ENCODE data around the gene DZIP1. TPM values are rescaled to one million over a fixed set of nuclear protein-coding genes. Genes with fewer than 3 reads are reported as not detected.
"Not testable (repeated sequence)": the region's sequence is repeated elsewhere in the genome, so short reads cannot be mapped to it uniquely, and the experiment has no call there.

The DZIP1 gene
- 32.1 TPM for total RNA-seq
- 10 to 100 TPM; 23.3 to 40.6 (median 29.5) TPM for polyA plus RNA-seq (ENCODE audit: insufficient read depth in 1 of 8, insufficient read length in 8 of 8, low replicate concordance in 1 of 8)
- long read RNA-seq, donor 1: 0 reads
- long read RNA-seq, donor 2: 0 reads
- long read RNA-seq, donor 3, partial matches to known transcripts: 15 of 15 reads
- long read RNA-seq, donor 3, other reads (novel, unspliced or antisense): 0 of 15 reads
- long read RNA-seq, donor 4, partial matches to known transcripts: 20 of 20 reads
- long read RNA-seq, donor 4, other reads (novel, unspliced or antisense): 0 of 20 reads
- long read RNA-seq, donor 5, partial matches to known transcripts: 6 of 10 reads
- long read RNA-seq, donor 5, other reads (novel, unspliced or antisense): 0 of 10 reads
- long read RNA-seq, donor 6, partial matches to known transcripts: 42 of 73 reads
- long read RNA-seq, donor 6, other reads (novel, unspliced or antisense): 30 of 73 reads
- long read RNA-seq, donor 7, partial matches to known transcripts: 30 of 31 reads
- long read RNA-seq, donor 7, other reads (novel, unspliced or antisense): 0 of 31 reads
- long read RNA-seq, donor 8: 0 reads
- long read RNA-seq, donor 9, full-length matches to known transcripts: 2 of 29 reads
- long read RNA-seq, donor 9, partial matches to known transcripts: 27 of 29 reads
- long read RNA-seq, donor 9, other reads (novel, unspliced or antisense): 0 of 29 reads
- long read RNA-seq, donor 10, full-length matches to known transcripts: 2 of 50 reads
- long read RNA-seq, donor 10, partial matches to known transcripts: 48 of 50 reads
- long read RNA-seq, donor 10, other reads (novel, unspliced or antisense): 0 of 50 reads
- long read RNA-seq, donor 11, partial matches to known transcripts: 17 of 18 reads
- long read RNA-seq, donor 11, other reads (novel, unspliced or antisense): 0 of 18 reads

GRCh38 chr13:95644601-95645052, at the start of gene DZIP1:
Gene DZIP1 (minus strand): TSS chr13:95644706. CDS start chr13:95642029, 2,677 bp downstream.
- Histone ChIP-seq H3K36me3 (ENCODE audit: control insufficient read depth, insufficient read depth, low read length) (peaks cover 8% of the 10 kb centered on the region), H3K9me3 (replicated peaks; ENCODE audit: control insufficient read depth, low read depth, low read length) (no peaks in the 10 kb centered on the region), H3K27ac (ENCODE audit: low read length) (peak within 1 kb of the TSS; percentile 89), H3K4me3 (ENCODE audit: low read length) (peak within 1 kb of the TSS; percentile 66), H3K4me1 (ENCODE audit: control insufficient read depth, insufficient read depth, low read length) (peaks cover 18% of the 10 kb centered on the region), H3K27me3 (ENCODE audit: control insufficient read depth, insufficient read depth, low read length) (peaks cover 7% of the 10 kb centered on the region)
- 0% methylated on average over 22 of the region's 30 CpGs for WGBS (ENCODE audit: insufficient coverage)
- peak; percentile 95 for DNase-seq

DNA sequence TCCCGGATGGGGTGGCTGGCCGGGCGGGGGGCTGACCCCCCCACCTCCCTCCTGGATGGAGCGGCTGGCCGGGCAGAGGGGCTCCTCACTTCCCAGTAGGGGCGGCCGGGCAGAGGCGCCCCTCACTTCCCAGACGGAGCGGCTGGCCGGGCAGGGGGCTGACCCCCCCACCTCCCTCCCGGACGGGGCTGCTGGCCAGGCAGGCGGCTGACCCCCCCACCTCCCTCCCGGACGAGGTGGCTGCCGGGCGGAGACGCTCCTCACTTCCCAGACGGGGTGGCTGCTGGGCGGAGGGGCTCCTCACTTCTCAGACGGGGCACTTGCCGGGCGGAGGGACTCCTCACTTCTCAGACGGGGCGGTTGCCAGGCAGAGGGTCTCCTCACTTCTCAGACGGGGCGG, 46.5 kb upstream of the DZIP1 start:
- not testable (repeated sequence) for H3K27ac ChIP-seq (ENCODE audit: low read length); H3K36me3 ChIP-seq (ENCODE audit: control insufficient read depth, insufficient read depth, low read length); H3K4me3 ChIP-seq (ENCODE audit: low read length); H3K4me1 ChIP-seq (ENCODE audit: control insufficient read depth, insufficient read depth, low read length); DNase-seq; H3K27me3 ChIP-seq (ENCODE audit: control insufficient read depth, insufficient read depth, low read length)
- H3K9me3 ChIP-seq (replicated peaks; ENCODE audit: control insufficient read depth, low read depth, low read length): peaks cover 18% of the 10 kb centered on the region
- 100% methylated on average over 9 of the region's 28 CpGs for WGBS (ENCODE audit: insufficient coverage)

DNA sequence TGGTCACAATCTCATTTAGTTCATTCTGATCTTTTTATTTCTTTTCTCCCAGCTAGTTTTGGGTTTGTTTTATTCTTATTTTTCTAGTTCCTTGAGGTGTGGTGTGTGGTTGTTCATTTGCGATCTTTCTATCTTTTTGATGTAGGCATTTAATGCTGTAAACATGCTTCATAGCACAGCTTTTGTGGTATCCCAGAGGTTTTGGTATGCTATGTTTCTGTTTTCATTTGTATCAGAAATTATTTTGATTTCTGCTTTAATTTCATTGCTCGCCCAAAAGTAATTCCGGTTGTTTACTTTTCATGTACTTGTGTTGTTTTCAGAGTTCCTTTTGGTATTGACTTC, 45.0 kb upstream of the DZIP1 start:
- Histone ChIP-seq H3K27ac (ENCODE audit: low read length) (no peak overlapping the region), H3K4me3 (ENCODE audit: low read length) (no peak overlapping the region), H3K27me3 (ENCODE audit: control insufficient read depth, insufficient read depth, low read length) (no peaks in the 10 kb centered on the region), H3K9me3 (replicated peaks; ENCODE audit: control insufficient read depth, low read depth, low read length) (peaks cover 20% of the 10 kb centered on the region), H3K36me3 (ENCODE audit: control insufficient read depth, insufficient read depth, low read length) (no peaks in the 10 kb centered on the region), H3K4me1 (ENCODE audit: control insufficient read depth, insufficient read depth, low read length) (no peaks in the 10 kb centered on the region)
- no peak for DNase-seq
- WGBS (ENCODE audit: insufficient coverage): no CpG with 5 or more reads among the region's 3 CpGs

DNA sequence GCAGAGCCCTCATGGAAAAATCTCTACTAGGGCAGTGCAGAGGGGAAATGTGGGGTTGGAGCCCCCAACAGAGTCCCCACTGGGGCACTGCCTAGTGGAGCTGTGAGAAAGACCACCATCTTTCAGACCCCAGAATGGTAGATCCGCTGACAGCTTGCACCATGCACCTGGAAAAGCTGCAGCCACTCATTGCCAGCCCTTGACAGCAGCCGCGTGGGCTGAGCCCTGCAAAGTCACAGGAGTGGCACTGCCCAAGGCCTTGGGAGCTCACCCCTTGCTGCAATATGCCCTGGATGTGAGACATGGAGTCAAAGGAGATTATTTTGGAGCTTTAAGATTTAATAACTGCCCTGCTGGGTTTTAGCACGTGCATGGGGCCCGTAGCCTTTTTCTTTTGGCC, 40.5 kb upstream of the DZIP1 start:
- not testable (repeated sequence) for H3K27me3 ChIP-seq (ENCODE audit: control insufficient read depth, insufficient read depth, low read length); DNase-seq; H3K27ac ChIP-seq (ENCODE audit: low read length); H3K4me1 ChIP-seq (ENCODE audit: control insufficient read depth, insufficient read depth, low read length); H3K36me3 ChIP-seq (ENCODE audit: control insufficient read depth, insufficient read depth, low read length); H3K4me3 ChIP-seq (ENCODE audit: low read length)
- 93% methylated on average over 3 of the region's 5 CpGs for WGBS (ENCODE audit: insufficient coverage)
- H3K9me3 ChIP-seq (replicated peaks; ENCODE audit: control insufficient read depth, low read depth, low read length): peaks cover 20% of the 10 kb centered on the region

DNA sequence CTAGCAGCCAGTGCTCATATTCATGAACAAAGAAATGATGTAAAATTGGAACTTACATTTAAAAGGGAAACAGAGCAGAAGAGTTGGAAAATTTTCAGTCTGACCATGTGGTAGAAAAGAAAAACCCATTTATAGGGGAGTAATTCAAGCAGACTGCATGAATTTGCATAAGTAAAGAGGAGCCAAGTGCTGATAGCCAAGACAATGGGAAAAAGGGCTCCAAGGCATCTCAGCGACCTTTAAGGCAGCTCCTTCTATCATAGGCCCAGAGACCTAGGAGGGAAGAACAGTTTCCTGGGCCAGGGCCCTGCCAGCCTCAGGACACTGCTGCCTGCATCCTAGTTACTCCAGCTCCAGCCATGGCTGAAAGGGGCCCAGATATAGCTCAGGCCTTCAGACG, 39.9 kb upstream of the DZIP1 start:
- Histone ChIP-seq H3K9me3 (replicated peaks; ENCODE audit: control insufficient read depth, low read depth, low read length) (peaks cover 20% of the 10 kb centered on the region), H3K4me1 (ENCODE audit: control insufficient read depth, insufficient read depth, low read length) (no peaks in the 10 kb centered on the region)
- 83% methylated on average over 1 of the region's 2 CpGs for WGBS (ENCODE audit: insufficient coverage)

GRCh38 chr13:95679722-95680121, 35.2 kb upstream of the DZIP1 start:
- DNase-seq: no peak
- peaks cover under 1% of the 10 kb centered on the region for H3K9me3 ChIP-seq (replicated peaks; ENCODE audit: control insufficient read depth, low read depth, low read length)
- peaks cover 3% of the 10 kb centered on the region for H3K4me1 ChIP-seq (ENCODE audit: control insufficient read depth, insufficient read depth, low read length)
- no peaks in the 10 kb centered on the region for H3K27me3 ChIP-seq (ENCODE audit: control insufficient read depth, insufficient read depth, low read length)
- no CpG with 5 or more reads among the region's 2 CpGs for WGBS (ENCODE audit: insufficient coverage)
- H3K27ac ChIP-seq (ENCODE audit: low read length): no peak overlapping the region
- no peak overlapping the region for H3K4me3 ChIP-seq (ENCODE audit: low read length)
- H3K36me3 ChIP-seq (ENCODE audit: control insufficient read depth, insufficient read depth, low read length): no peaks in the 10 kb centered on the region

More for the DNA sequence above, 39.9 kb upstream of the DZIP1 start:
- no peak overlapping the region for H3K4me3 ChIP-seq (ENCODE audit: low read length)
- no peak for DNase-seq
- H3K36me3 ChIP-seq (ENCODE audit: control insufficient read depth, insufficient read depth, low read length): no peaks in the 10 kb centered on the region
- no peaks in the 10 kb centered on the region for H3K27me3 ChIP-seq (ENCODE audit: control insufficient read depth, insufficient read depth, low read length)
- no peak overlapping the region for H3K27ac ChIP-seq (ENCODE audit: low read length)

DNA sequence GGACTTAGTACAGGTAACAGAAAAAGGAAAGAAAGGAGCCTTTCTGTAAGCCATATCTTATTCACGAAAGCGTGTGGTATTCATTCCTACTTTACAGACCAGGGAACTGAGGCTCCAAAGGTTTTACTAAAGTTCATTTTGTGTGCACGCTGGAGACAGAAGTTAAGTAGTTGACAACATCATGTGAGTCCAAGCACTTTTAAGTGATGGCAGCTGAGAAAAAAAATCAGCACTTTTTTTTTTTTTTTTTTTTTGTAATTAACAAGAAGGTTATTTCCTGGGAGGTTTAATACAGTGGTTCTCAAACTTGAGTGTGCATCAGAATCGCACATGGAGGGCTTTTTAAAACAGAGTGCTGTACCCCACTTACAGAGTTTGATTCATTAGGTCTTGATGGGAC, 34.5 kb upstream of the DZIP1 start:
- Histone ChIP-seq H3K27ac (ENCODE audit: low read length) (no peak overlapping the region), H3K27me3 (ENCODE audit: control insufficient read depth, insufficient read depth, low read length) (no peaks in the 10 kb centered on the region), H3K36me3 (ENCODE audit: control insufficient read depth, insufficient read depth, low read length) (no peaks in the 10 kb centered on the region), H3K4me1 (ENCODE audit: control insufficient read depth, insufficient read depth, low read length) (peaks cover 3% of the 10 kb centered on the region), H3K9me3 (replicated peaks; ENCODE audit: control insufficient read depth, low read depth, low read length) (no peaks in the 10 kb centered on the region), H3K4me3 (ENCODE audit: low read length) (no peak overlapping the region)
- no peak for DNase-seq
- WGBS (ENCODE audit: insufficient coverage): no CpG with 5 or more reads among the region's 4 CpGs

DNA sequence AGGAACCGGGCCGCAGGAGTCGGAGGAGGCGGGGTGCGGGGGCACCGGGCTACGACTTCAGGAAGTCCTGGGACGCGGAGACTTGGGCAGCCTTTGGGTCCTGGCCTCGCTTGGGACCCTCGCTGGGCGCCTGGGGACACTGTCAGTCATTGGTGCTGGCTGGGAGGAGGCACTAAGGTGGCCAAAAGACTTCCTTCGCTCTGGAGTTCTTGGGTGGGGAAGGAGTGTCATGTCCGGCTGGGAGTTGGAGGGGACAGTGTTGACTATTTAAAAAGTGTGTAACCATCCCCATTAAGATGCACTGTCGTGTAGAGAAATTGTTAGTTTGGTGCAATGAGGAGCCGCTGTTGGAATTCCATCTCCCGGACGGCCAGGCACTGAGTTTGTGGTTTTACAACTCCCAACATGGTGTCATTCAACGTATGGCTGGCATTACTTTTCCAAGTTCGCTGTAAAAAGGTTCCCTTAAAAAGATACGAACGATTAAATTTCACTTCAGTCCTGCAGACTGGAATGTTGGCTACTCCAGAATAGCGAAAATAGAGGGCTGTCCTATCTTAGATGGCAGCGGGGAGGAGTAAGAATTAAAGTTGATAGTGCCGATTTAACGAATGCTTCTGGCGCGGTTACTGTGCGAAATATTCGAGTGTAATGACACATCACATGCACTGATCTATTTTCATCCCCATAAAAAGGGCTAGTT, 33.2 kb upstream of the DZIP1 start:
- peak; percentile 38 for DNase-seq
- H3K4me3 ChIP-seq (ENCODE audit: low read length): peak overlapping the region; percentile 84
- H3K4me1 ChIP-seq (ENCODE audit: control insufficient read depth, insufficient read depth, low read length): peaks cover 3% of the 10 kb centered on the region
- H3K27me3 ChIP-seq (ENCODE audit: control insufficient read depth, insufficient read depth, low read length): no peaks in the 10 kb centered on the region
- WGBS (ENCODE audit: insufficient coverage): 0% methylated on average over 18 of the region's 30 CpGs
- peak overlapping the region; percentile 95 for H3K27ac ChIP-seq (ENCODE audit: low read length)
- H3K36me3 ChIP-seq (ENCODE audit: control insufficient read depth, insufficient read depth, low read length): no peaks in the 10 kb centered on the region
- no peaks in the 10 kb centered on the region for H3K9me3 ChIP-seq (replicated peaks; ENCODE audit: control insufficient read depth, low read depth, low read length)

DNA sequence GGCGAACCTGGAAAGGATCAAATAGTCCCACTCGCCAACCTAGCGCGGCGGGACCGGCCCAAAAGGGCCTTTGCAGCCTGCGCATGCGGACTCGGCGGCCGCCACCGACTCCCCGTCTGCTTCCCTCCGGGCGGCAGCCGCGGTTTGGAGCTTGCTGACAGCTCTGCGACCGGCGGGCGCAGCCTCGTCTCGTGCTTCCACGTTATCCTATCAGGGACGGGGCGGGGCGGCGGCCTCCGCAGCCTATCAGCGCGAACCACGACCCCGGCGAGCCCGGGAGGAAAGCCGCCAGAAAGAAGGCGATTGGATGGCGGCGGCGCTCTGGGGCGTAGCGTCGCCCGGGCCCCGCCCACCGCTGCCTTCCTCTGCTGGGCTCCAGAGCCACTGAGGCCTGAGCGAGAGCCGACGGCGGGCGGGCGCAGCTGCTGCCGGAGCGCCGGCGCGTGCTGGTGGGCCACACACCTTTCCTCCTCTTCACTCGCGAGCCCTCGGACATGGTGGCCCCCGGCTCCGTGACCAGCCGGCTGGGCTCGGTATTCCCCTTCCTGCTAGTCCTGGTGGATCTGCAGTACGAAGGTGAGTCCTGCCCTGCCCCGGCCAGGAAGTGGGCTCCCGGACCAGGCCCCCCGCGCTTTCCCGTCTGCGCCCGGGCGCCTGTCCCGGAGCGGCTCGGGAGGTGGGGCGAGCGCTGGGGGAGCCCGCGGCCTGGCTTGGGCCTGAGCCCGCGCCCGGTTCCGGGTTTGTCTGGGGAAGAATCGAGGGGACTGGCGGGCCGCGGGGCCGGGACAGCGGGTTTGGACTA, 32.5 kb upstream of the DZIP1 start, which contains the start of gene DNAJC3:
TSS of gene DNAJC3 (plus strand) at position 378 of the 802 bp plus-strand sequence. CDS start at position 495, 117 bp downstream.
- under 1% methylated on average over 89 of the region's 90 CpGs for WGBS (ENCODE audit: insufficient coverage)
- no peaks in the 10 kb centered on the region for H3K27me3 ChIP-seq (ENCODE audit: control insufficient read depth, insufficient read depth, low read length)
- peak within 1 kb of the TSS; percentile 96 for H3K27ac ChIP-seq (ENCODE audit: low read length)
- H3K4me1 ChIP-seq (ENCODE audit: control insufficient read depth, insufficient read depth, low read length): peaks cover 3% of the 10 kb centered on the region
- H3K9me3 ChIP-seq (replicated peaks; ENCODE audit: control insufficient read depth, low read depth, low read length): peaks cover under 1% of the 10 kb centered on the region
- DNase-seq: peak; percentile 99
- no peaks in the 10 kb centered on the region for H3K36me3 ChIP-seq (ENCODE audit: control insufficient read depth, insufficient read depth, low read length)
- H3K4me3 ChIP-seq (ENCODE audit: low read length): peak within 1 kb of the TSS; percentile 85

Measured in muscle of leg (tissue), 16 donors.